Measurements from ENCODE around the gene MOB3C.

MOB3C gene

GRCh38 chr1:46603858-46604549 is 12.6 kb downstream of the MOB3C start, which contains the start of gene MKNK1:
MKNK1 (minus strand) TSS chr1:46604268; CDS start chr1:46583327, 20,941 bp downstream.
- peak; percentile 44 for DNase-seq

- no peak for DNase-seq
Measured at GRCh38 chr1:46603481-46603857, 13.1 kb downstream of the MOB3C start.

GRCh38 chr1:46601257-46602007 is 15.2 kb downstream of the MOB3C start:
- DNase-seq = no peak

- no peak for DNase-seq
Measured at GRCh38 chr1:46599059-46599970, 17.3 kb downstream of the MOB3C start.

GRCh38 chr1:46596846-46597245 is 19.8 kb downstream of the MOB3C start:
- DNase-seq = no peak

- no peak for DNase-seq
Measured at GRCh38 chr1:46596036-46596435, 20.6 kb downstream of the MOB3C start.

GRCh38 chr1:46595127-46595526 is 21.5 kb downstream of the MOB3C start:
- DNase-seq = peak; percentile 20

- DNase-seq = no peak
Measured at GRCh38 chr1:46594063-46594462, 22.5 kb downstream of the MOB3C start.

- no peak for DNase-seq
Measured at GRCh38 chr1:46592823-46593222, 23.8 kb downstream of the MOB3C start.

- DNase-seq = no peak
Measured at GRCh38 chr1:46589529-46589928, 27.1 kb downstream of the MOB3C start.

GRCh38 chr1:46587069-46587468 is 29.5 kb downstream of the MOB3C start:
- DNase-seq = peak; percentile 72

- no peak for DNase-seq
Measured at GRCh38 chr1:46585312-46585938, 31.2 kb downstream of the MOB3C start.

GRCh38 chr1:46583494-46583893 is 33.1 kb downstream of the MOB3C start:
- no peak for DNase-seq

GRCh38 chr1:46582972-46583371 is 33.6 kb downstream of the MOB3C start:
- no peak for DNase-seq

GRCh38 chr1:46581681-46582455 is 34.7 kb downstream of the MOB3C start:
- peak; percentile 84 for DNase-seq

- DNase-seq = peak; percentile 58
Measured at GRCh38 chr1:46580140-46580903, 36.3 kb downstream of the MOB3C start.

- no peak for DNase-seq
Measured at GRCh38 chr1:46577671-46578070, 38.9 kb downstream of the MOB3C start.

- DNase-seq = no peak
Measured at GRCh38 chr1:46576596-46576995, 40.0 kb downstream of the MOB3C start.

- no peak for DNase-seq
Measured at GRCh38 chr1:46575778-46576177, 40.8 kb downstream of the MOB3C start.

- DNase-seq = no peak
Measured at GRCh38 chr1:46575300-46575699, 41.3 kb downstream of the MOB3C start.

GRCh38 chr1:46571691-46572225 is 44.9 kb downstream of the MOB3C start:
- DNase-seq = no peak

Measured in SIG-M5 (cell line).